Activated CD4-positive, alpha-beta T cell treated with anti-CD3 and anti-CD28 coated beads for 4 hours (primary cell): ENCODE data around the gene LINGO1.

Source experiments
- DNase-seq, 2 donors: peaks; one replicate each; pipeline ENCODE4 v3.0.0-alpha.2; 2020

LINGO1 gene

DNA sequence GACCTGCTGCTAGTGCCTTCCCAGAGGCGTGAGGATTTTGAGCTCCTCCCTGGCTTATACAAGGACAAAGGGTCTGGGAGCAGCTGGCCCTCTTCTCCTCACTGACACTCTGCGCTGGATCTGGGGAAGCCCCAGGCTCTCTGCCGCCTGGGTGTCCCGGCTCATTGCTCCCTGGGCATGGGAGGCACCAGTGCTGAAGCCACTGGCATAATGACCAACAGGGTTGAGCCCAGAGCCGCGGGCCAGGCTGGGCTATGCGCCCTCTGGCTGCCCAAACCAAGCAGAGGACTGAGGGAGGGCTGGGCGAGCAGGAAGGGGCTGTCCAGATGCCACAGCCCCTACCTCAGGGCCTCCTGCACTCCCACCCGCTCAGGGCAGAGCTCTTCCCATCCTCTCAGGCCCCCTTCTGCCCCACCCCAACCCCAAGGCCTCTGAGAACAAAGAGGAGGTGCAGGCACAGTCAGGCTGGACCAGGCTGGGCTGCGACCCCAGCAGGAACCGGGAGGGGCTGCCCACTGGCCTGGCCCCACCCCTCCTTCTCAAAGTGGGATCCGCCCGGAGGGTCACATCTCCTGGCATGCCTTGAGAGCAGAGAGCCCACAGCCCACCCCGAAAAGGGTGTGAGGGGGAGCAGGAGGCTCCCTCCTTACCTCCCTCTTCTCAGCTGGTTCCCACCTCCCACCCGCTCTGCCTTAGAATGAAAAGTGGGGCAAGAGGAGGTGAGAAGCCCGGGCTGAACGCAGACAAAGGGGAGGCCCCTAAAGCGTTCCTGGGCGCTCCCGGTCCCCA lies 1.6 kb downstream of the LINGO1 start:
- DNase-seq = no peak

DNA sequence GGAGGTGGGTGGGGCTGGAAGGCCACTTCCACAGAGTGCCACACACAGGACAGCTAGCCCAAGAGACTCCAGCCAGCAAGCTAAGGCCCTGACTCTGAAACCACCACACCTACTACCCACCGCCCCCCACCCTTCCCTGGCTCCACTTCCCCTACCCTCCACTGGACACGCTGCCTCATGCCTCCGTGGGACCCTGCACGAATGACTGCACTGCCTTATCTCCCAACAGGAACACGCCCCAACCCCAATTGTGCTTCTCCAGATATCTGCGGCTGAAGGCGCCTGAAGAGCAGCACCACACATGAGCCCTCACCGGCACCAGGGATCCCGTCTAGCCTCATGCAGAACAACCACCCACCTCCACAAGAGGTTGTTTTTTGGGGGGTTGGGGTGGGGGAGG lies 2.7 kb downstream of the LINGO1 start:
- DNase-seq = no peak

DNA sequence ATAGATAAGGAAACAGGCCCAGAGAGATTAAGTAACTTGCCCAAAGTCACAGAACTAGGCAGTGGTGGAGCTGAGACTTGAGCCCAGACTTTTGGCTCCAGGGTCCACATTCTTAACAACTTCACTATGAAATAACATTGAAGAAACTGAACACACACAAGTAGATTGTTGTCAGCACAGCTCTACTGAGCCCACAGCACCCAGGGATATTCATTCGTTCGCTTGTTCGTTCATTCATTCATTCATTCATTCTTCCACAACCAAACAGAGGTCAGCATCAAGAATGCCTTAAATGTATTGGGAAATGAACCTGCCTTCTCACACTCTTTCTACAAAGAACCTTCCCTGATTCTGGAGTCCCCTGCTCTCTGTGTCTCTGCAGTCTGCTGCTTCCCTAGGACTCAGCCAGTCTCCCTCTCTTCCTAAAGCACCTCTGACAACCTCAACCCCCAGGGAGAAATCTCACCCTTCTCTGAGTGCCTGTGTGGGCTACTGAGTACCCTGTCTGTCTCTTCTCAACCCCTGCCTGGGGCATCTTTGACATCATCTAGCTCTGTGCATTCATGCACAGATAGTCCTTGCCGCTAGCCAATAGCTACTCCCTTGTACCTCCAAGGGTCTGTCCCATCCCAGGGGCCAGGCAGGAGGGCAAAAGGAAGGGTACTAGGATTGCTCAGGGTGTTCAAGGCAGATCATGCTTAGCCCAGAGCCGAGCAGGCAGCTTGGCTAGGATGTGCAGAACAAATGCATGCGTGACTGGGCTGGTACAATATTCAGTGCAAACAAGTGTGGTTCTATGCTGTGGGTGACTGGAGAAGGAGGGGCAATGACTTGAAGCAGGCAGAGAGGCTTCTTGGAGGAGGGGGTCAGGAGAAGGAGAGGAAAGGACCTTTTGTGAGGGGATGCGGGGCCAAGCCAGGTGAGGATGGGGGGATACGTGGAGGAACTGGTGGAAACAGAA lies 3.4 kb downstream of the LINGO1 start:
- no peak for DNase-seq

DNA sequence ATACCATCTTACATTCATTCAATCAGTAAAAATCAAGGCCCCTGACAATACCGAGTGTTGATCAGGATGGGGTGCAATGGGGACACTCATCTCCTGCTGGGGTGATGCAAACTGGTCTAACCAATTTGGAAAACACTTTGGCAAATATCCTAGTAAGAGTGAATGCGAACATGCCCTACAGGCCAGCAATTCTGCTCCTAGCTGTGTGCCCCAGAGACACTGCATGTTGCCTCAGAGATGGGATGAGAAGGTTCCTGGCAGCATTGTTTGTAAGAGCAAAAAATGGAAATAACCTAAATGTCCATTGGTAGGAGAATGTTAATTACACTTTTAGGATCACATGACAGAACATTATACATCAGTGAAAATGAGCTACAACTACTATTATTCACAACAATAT lies 4.7 kb downstream of the LINGO1 start:
- DNase-seq = no peak

DNA sequence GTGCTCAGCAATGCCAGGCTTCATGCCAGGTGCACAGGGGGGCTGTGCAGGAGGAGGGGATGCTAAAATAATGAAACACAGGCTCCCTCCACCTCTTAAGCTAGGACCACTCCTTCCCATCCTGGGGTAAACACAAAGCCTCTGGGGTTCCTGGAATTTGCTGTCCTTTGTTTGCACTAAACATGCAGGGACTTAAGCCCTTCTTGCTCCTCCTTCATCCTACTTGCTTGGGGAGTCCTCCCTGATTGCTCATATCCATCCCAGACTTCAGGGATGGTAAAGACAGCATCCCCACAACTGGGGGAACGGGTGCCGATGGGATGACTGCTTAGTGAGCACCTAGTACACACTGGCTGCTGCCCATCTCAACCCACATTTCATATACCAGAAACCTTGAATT lies 5.1 kb downstream of the LINGO1 start:
- no peak for DNase-seq

DNA sequence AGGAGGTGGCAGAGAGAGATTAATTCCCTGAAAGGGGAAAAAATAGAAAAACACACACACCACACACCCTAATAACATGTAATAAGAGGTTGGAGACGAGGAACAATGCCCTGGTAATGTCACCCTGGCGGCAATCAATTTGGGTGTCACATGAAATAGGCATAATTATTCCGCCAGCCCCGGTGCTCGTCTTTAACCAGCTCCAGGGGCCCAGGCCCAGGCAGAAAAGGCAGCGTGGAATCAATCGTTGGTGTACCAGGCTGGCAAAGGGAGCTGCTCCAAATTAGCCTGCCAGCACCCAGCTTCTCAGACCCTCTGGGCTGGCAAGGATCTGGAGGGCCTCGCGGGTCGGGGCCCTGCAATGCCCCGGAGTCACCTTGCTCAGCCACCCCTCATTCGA lies 5.6 kb downstream of the LINGO1 start:
- no peak for DNase-seq

DNA sequence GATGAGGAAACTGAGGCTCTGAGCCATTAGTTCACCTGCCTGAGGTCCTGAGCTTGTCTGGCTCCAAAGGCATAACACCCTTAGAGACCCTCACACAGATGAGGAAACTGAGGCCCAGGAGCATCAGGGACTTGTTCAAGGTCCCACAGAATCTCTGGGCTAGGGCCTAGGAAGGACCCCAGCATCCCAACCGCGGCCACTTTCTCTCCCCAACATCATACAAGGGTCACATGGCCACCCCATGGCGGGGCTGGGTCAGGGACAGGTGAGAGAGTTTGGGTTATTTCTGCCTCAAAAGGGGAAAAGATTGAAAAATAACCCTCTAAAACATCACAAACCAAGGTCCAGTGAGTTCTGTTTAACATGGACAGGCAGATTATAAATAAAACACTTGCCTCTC lies 6.7 kb downstream of the LINGO1 start:
- no peak for DNase-seq

DNA sequence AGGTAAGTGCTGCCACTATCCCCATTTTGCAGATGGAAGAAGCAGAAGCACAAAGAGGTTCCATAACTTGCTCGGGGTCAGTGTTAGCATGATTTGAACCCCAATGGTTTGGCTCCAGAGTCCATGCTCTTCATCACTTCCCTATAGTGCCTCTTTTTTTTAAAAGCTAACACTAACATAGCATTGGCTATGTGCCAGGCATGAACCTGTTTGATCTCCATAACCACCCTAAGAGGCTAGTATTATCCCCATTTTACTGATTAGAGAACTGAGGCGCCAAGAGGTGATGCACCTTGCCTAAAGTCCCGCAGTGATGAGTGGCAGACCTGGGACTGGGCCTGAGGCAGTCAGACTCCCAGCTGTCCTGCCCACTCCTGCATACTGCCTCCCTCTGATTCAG lies 7.3 kb downstream of the LINGO1 start:
- DNase-seq = no peak

DNA sequence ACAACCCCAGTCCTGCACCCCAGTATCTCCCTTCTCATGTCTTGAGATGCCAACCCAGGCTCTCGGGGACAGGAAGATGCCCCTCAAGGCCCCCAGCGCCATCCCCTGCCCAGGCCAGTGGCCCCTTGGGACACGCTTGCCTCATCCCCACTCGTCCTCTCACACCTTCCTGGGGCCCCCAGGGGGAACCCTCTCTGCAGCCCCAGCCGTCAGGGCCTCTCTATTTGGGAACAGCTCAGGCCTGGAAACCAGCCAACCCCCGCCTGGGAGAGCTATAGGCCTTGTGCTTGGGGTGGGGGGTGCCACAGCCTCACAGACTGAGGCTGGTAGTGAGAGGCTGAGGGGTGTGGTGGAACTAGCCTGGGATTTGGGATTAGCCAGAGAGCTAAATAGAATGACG lies 7.8 kb downstream of the LINGO1 start:
- no peak for DNase-seq

DNA sequence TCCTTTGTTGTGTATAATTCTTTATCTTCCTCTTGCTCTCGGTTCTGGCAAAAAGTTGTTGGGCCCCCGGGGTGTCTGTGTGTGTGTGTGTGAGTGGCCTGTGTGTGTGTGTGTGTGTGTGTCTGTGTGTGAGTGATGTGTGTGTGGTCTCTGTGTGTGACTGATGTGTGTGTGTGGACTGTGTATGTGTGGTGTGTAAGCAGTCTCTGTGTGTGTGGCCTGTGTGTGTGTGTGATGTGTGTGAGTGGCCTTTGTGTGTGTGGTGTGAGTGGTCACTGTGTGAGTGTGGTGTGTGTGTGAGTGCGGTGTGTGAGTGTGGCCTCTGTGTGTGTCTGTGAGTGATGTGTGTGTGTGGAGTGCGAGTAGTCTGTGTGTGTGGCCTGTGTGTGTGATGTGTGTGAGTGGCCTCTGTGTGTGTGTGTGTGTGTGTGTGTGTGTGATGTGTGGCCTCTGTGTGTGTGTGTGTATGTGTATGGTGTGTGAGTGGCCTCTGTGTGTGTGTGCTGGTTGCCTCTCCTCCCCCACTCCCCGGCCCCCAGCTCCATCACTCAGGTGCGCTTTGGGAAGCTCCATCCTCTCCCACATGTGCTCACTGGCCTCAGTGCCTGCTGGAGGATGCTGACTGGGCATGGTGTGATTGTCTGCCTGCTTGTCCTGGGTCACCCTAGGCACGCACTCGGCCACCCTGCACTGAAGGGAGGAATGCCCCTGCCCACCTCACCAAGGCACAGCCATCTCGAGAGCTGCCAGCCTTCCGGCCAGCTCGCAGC lies 8.8 kb downstream of the LINGO1 start:
- no peak for DNase-seq

DNA sequence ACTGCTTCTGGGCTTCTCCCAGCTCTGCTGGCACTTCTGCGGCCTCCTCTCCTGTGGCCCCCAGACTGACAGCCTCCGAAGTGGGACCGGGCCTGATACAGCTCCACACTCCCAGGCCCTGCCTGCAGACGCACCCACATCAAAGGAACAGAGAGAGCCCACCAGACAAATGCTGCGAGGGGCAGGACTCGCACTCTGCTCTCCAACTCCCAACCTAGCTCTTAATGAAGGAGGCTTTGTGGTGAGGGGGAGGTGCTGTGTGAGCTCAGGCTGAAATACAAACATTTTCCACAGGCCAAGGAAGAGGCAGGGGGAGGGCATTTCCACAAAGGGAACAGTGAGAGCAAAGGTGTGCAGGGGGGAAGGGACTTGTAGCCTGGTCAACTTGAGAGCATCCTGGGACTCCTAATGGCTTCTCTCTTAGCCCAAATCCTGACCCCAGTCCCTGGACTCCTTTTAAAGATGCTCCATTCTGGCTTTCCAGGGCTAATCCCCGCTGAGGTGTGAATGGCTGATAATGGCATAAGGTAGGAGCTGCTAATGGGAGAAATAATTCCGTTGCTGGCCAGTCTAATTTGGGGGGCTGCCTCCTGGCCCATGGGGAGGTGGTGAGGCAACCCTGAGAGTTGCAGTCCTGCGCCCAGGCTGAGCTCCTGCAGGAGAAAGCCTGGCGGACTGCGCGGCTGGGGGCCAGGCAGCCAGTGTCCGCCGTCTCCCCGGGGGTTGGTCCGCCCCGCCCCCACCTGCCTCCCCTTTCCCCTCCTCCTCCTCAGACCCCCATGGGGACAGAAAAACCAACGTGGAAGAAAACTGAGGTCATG lies 9.6 kb downstream of the LINGO1 start:
- DNase-seq = no peak

DNA sequence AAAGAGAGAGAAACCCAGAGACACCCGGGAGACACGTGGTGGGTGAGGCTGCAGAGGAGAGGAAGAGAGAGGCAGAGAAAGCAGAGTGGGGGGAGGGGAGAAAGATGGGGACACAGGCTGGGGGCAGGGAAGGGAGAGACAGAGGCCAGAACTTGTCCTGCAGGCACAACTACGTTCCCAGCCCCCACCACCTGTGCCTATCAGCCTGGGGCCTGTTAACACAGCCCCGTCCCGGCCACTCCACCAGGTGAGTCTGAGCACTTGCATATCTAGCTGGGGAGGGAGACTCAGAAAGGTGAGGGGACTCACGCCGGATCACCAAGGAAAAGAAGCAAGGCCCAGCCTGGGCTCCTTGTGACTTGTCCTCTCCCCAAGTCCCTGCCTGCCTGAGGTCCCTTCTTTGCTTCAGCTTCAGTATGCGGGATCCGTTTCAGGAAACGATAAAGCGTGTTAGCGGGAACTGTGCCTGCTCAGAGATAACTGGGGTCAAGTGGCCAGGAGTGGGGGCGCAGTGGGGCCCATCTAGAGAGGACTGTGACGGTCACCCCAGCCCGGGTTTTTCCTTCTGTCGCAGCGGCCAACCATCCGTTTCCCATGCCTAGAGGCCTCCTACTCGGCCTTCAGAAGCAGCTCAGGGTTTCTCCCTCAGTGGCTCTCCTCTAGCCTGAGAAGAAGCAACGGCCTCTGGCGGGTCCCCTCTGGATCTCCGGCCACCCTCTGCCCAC lies 10.3 kb downstream of the LINGO1 start:
- no peak for DNase-seq

DNA sequence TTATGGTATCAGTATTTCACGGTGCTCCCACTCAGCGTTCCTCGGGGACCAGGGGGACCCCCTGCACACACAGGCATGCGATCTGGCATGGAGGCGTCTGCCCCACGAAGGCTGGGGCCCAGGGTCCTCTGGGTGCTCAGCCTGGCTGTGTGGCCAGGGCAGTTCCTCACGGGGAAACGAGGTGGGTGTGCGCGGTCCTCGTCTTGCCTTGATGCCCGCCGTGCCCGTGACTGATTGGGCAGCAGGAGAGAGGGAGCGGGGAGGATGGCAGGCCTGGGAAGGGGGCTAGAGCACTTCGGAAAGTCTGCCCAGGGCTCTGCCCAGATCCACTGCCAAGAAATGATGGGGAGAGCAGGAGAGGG lies 10.9 kb downstream of the LINGO1 start:
- DNase-seq = no peak

DNA sequence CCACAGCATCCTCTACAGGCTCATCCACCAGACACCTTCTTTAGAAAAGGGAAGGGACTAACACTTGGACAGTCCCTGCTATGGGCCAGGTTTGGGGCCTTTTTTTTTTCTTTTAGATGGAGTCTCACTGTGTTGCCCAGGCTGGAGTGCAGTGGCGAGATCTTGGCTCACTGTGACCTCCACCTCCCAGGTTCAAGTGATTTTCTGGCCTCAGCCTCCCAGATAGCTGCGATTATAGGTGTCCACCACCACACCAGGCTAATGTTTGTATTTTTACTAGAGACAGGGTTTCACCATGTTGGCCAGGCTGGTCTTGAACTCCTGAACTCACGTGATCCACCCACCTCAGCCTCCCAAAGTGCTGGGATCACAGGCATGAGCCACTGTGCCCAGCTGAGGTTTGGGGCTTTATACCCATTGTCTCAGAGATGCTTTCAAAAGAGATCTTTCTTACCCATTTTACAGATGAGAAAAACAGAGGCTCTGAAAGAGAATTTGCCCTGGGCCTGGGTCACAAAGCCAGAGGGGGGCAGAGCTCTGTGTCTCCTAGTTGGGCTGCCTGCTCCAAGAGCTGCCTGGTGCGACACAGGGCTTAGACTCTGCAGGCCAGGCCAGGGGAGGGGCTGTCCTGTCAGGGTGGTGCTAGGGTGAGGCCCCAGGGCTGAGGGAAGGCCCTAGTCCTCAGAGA lies 11.6 kb downstream of the LINGO1 start:
- DNase-seq = no peak

DNA sequence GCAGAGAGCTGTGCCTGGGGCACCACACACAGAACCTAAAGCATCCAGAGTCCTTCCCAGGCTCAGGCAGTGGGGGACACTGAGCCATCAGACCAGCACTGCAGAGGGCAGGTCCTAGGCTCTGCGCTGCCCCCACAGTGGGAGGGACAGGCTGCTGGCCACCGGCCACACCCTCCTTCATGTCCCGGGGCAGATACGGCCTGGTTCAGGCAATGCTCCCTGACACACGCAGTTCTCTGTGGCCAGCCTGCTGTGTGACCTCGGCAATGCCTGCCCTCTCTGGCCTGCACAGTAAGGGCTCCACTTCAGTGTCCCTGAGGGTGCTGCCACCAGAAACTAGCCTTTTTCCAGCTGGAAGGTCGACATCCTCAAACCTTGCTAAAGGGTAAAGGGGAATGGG lies 12.4 kb downstream of the LINGO1 start:
- DNase-seq = no peak

DNA sequence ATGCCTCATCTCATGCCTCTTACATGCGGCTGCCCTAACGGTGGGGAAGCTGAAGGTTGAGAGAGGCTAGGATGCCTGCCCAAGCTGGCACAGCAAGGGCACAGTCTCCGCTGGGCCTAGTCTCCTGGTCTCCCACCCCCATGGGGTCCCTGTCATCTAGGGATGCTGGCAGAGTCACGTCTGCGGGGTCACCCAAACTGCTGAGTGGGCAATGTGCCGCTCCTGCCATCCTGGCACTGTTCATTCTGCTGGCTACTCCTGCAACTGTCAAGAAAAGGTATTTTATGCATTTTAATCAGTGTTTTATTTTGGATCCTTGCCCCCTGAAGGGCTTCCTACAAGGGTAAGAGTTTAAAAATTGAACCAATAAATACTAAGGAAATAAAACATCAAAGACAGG lies 12.8 kb downstream of the LINGO1 start:
- no peak for DNase-seq

DNA sequence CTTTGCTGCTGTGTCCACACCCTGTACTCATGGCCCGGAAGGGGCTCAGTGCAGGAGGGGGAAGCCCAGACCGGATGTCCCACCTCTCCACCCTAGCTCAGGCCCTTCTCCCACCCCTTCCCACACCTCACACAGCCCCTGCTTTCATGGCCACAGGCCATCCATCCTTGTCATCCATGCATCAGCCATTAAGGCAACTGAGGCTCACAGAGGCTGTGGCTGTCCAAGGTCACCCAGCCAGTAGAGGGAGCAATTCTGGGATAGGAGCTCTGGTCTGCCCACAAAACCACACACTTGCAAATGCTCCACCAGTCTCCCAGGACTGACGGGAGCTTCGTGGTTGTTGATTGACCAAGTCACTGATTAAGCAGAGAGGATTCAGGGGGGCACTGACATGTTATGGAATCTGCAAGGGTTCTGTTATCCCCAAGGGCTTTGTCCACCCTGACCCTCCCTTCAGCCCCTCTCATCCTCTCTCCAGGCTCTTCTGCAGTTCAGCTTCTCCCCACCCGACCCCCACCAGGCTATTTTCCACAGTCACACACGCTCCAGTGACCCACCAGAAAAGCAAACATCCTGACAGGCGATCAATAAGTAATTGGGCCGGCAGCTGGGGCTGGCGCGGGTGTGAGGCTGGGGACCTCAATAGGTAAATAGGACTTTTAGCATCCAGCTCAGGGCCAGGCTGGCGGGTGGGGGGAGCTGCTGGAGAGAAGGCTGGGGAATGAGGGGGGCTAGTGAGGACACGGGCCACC lies 15.1 kb downstream of the LINGO1 start:
- no peak for DNase-seq

DNA sequence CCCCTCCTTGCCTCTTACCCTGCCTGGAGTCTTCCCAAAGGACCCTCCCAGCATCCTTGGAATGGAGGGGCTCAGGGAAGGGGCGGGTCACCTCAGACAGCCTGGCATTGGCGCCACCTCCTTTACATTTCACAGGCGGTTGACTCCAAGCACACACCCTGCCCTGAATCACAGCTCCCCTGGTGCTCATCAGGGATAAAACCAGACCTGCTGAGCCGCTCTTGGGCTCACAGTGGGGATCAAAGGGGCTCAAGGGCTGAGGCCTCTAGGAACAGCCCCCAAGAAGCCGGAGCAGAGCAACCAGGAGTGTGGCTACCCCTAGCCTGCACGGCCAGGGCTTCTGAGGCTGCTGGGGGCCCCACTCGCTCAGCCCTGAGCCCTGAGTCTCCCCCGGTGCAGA lies 16.6 kb downstream of the LINGO1 start:
- no peak for DNase-seq

DNA sequence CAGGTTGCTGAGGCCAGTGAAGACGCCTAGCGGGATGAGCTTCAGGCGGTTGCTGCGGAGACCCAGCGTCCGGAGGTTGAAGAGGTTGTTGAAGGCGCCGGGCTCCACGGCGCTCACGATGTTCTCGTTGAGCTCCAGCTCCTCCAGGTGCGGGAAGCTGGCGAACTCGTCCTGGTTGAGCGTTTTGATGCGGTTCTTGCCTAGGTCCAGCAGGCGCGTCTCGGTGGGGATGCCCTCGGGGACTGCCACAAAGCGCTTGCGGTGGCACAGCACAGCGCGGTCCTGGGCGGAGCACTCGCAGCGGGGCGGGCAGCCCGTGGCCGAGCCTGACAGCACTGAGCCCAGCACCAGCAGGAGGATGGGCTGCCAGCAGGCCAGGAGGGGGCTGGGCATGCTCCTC lies 17.2 kb downstream of the LINGO1 start:
- no peak for DNase-seq

DNA sequence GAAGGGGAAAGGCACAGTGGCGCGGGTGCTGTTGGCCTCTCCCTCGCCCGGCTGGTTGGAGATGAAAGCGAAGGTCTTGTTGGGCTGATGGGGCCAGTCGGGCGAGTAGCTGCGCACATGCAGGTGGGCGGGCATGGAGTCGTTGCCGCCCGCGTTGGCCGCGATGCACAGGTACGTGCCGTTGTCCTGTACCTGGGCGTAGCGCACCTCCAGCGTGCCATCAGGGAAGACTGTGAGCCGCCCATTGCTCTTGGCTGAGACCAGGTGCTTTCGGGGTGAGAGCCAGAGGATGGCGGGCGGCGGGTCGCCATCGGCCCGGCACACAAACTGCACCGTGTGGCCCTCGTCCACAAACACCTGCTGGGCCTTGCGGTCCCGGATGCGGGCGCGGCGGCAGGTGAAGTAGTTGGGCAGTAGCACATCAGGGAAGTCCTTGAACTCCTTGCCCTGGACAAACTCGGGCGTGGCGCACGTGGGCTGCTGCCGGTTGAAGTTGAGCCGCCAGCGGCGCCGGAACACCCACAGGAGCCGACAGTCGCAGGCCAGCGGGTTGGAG lies 18.4 kb downstream of the LINGO1 start:
- no peak for DNase-seq
